ENCODE results near the gene ZNF343. TPM values are rescaled to one million over a fixed set of nuclear protein-coding genes. Genes with fewer than 3 reads are reported as not detected.
"Not testable (repeated sequence)": the region's sequence is repeated elsewhere in the genome, so short reads cannot be mapped to it uniquely, and the experiment has no call there.

Gene ZNF343
- total and polyA plus RNA-seq, 2 experiments from 2014 or later = 6.5 to 13.0 TPM

DNA sequence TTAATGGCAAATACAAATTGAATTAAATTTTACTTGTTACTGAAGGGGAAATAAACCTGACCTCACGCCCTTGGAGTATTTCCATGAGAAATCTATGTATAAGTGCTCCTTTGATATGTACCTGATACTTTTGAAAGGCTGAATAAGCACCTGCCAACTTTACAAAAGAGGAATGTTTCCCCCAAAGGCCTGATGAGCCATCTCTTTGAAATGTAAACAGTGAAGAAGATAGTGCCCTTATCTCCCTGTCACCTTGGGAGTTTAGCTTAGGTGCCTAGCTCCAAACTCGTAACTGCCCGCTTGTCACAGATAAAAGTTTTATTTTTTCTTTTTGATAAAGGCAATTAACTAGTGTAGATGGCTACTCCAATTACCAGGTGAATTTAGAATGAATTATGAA is 1.1 kb upstream of the ZNF343 start:
- no peaks in the 10 kb centered on the region for H3K9me3 ChIP-seq (ENCODE audit: low read depth)
- H3K4me3 ChIP-seq = peak overlapping the region; percentile 76
- no peaks in the 10 kb centered on the region for H3K36me3 ChIP-seq
- H3K27me3 ChIP-seq = peaks cover 44% of the 10 kb centered on the region
- TF ChIP-seq, protein P1, sequence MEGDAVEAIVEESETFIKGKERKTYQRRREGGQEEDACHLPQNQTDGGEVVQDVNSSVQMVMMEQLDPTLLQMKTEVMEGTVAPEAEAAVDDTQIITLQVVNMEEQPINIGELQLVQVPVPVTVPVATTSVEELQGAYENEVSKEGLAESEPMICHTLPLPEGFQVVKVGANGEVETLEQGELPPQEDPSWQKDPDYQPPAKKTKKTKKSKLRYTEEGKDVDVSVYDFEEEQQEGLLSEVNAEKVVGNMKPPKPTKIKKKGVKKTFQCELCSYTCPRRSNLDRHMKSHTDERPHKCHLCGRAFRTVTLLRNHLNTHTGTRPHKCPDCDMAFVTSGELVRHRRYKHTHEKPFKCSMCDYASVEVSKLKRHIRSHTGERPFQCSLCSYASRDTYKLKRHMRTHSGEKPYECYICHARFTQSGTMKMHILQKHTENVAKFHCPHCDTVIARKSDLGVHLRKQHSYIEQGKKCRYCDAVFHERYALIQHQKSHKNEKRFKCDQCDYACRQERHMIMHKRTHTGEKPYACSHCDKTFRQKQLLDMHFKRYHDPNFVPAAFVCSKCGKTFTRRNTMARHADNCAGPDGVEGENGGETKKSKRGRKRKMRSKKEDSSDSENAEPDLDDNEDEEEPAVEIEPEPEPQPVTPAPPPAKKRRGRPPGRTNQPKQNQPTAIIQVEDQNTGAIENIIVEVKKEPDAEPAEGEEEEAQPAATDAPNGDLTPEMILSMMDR (IDR thresholded peaks at IDR 0.05; ENCODE audit: low read depth, low read length) = no peak
- DNase-seq (ENCODE audit: low read depth in 1 of 2, low spot score in 1 of 2) = no peak
- H3K27ac ChIP-seq = peak overlapping the region; percentile 95
- H3K4me1 ChIP-seq (ENCODE audit: low read depth) = peaks cover 6% of the 10 kb centered on the region

- H3K27ac ChIP-seq = peak overlapping the region; percentile 95
- TF ChIP-seq, protein P1 (IDR thresholded peaks at IDR 0.05; ENCODE audit: low read depth, low read length) = no peak
- peaks cover 41% of the 10 kb centered on the region for H3K27me3 ChIP-seq
- no peaks in the 10 kb centered on the region for H3K36me3 ChIP-seq
- peaks cover 6% of the 10 kb centered on the region for H3K4me1 ChIP-seq (ENCODE audit: low read depth)
- peak in 1 of 2 donors; percentile 25 for DNase-seq (ENCODE audit: low read depth in 1 of 2, low spot score in 1 of 2)
- H3K4me3 ChIP-seq = peak overlapping the region; percentile 76
- H3K9me3 ChIP-seq (ENCODE audit: low read depth) = no peaks in the 10 kb centered on the region
Observed at GRCh38 chr20:2509468-2509781, 710 bp upstream of the ZNF343 start.

GRCh38 chr20:2507875-2508630 is 662 bp downstream of the ZNF343 start:
- no peaks in the 10 kb centered on the region for H3K36me3 ChIP-seq
- peak in 1 of 2 donors; percentile 35 for DNase-seq (ENCODE audit: low read depth in 1 of 2, low spot score in 1 of 2)
- H3K9me3 ChIP-seq (ENCODE audit: low read depth) = no peaks in the 10 kb centered on the region
- H3K4me3 ChIP-seq = peak overlapping the region; percentile 76
- peaks cover 6% of the 10 kb centered on the region for H3K4me1 ChIP-seq (ENCODE audit: low read depth)
- peaks cover 27% of the 10 kb centered on the region for H3K27me3 ChIP-seq
- no peak overlapping the region for H3K27ac ChIP-seq
- TF ChIP-seq, protein P1 (IDR thresholded peaks at IDR 0.05; ENCODE audit: low read depth, low read length) = no peak

GRCh38 chr20:2507464-2507863 is 1.3 kb downstream of the ZNF343 start:
- H3K27me3 ChIP-seq = peaks cover 21% of the 10 kb centered on the region
- no peaks in the 10 kb centered on the region for H3K9me3 ChIP-seq (ENCODE audit: low read depth)
- no peaks in the 10 kb centered on the region for H3K36me3 ChIP-seq
- H3K4me1 ChIP-seq (ENCODE audit: low read depth) = peaks cover 6% of the 10 kb centered on the region
- DNase-seq (ENCODE audit: low read depth in 1 of 2, low spot score in 1 of 2) = no peak
- TF ChIP-seq, protein P1 (IDR thresholded peaks at IDR 0.05; ENCODE audit: low read depth, low read length) = no peak
- no peak overlapping the region for H3K4me3 ChIP-seq
- H3K27ac ChIP-seq = no peak overlapping the region

GRCh38 chr20:2506426-2506825 is 2.3 kb downstream of the ZNF343 start:
- H3K27ac ChIP-seq; H3K9me3 ChIP-seq (ENCODE audit: low read depth); H3K4me3 ChIP-seq; DNase-seq (ENCODE audit: low read depth in 1 of 2, low spot score in 1 of 2); H3K36me3 ChIP-seq; H3K4me1 ChIP-seq (ENCODE audit: low read depth): not testable (repeated sequence)
- H3K27me3 ChIP-seq = peaks cover 11% of the 10 kb centered on the region

GRCh38 chr20:2504803-2505202 is 3.9 kb downstream of the ZNF343 start:
- H3K4me3 ChIP-seq; H3K9me3 ChIP-seq (ENCODE audit: low read depth); H3K4me1 ChIP-seq (ENCODE audit: low read depth); H3K27me3 ChIP-seq; DNase-seq (ENCODE audit: low read depth in 1 of 2, low spot score in 1 of 2); H3K27ac ChIP-seq; H3K36me3 ChIP-seq: not testable (repeated sequence)

GRCh38 chr20:2502808-2503384 is 5.8 kb downstream of the ZNF343 start:
- DNase-seq (ENCODE audit: low read depth in 1 of 2, low spot score in 1 of 2); H3K27me3 ChIP-seq; H3K4me1 ChIP-seq (ENCODE audit: low read depth); H3K27ac ChIP-seq; H3K4me3 ChIP-seq; H3K9me3 ChIP-seq (ENCODE audit: low read depth): not testable (repeated sequence)
- peaks cover 10% of the 10 kb centered on the region for H3K36me3 ChIP-seq
